ENCODE data around the gene ZNF320.

- TF ChIP-seq CTCF (conservative IDR thresholded peaks at IDR 0.05; ENCODE audit: low read length) (no peak), EZH2phosphoT487 (IDR thresholded peaks at IDR 0.05; ENCODE audit: borderline replicate concordance, low read depth, low read length) (no peak)
Observed at GRCh38 chr19:52938761-52939160, 41.3 kb upstream of the ZNF320 start.

Data from OCI-LY7 (cell line).